ENCODE results near the gene AMPH.
"Not testable (repeated sequence)": the region's sequence is repeated elsewhere in the genome, so short reads cannot be mapped to it uniquely, and the experiment has no call there.

AMPH gene

GRCh38 chr7:38350777-38351176 lies 280.4 kb downstream of the AMPH start:
- not testable (repeated sequence) for DNase-seq (ENCODE audit: low spot score)

DNA sequence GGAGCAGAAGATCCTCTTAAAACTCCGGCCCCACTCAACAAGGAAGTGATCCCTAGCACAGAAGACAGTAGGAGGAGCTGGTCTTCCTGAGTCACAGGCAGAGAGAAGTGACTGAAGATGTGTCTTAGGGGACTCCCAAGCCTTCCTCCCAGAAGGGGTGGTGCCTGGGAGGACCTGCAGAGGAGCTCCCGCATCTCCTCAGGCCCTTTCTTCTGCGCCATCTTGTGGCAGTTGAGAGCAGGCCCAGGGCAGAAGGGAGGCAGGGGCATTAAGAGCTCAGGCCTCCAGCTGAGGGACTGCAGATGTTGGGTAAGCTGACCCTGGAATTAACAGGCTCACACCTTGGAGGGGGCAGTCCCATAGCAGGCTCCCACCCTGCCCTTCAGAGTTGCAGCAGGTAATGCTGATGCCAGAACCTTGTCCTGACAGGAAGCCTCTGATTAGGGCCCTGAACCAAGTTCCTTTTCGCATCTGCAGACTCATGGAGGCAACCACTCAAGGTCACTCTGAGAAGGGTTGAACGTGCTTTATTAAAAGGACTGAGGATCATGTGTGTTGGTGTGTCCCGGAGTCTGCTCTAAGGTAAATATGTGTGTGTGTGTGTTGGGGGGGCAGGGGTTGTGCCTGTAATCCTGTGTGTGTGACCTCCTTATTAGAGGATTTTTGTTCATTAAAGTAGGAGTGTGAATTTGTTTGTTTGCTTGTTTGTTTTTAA lies 281.1 kb downstream of the AMPH start:
- peak; percentile 40 for DNase-seq (ENCODE audit: low spot score)

GRCh38 chr7:38349126-38349795 lies 281.9 kb downstream of the AMPH start:
- not testable (repeated sequence) for DNase-seq (ENCODE audit: low spot score)

DNA sequence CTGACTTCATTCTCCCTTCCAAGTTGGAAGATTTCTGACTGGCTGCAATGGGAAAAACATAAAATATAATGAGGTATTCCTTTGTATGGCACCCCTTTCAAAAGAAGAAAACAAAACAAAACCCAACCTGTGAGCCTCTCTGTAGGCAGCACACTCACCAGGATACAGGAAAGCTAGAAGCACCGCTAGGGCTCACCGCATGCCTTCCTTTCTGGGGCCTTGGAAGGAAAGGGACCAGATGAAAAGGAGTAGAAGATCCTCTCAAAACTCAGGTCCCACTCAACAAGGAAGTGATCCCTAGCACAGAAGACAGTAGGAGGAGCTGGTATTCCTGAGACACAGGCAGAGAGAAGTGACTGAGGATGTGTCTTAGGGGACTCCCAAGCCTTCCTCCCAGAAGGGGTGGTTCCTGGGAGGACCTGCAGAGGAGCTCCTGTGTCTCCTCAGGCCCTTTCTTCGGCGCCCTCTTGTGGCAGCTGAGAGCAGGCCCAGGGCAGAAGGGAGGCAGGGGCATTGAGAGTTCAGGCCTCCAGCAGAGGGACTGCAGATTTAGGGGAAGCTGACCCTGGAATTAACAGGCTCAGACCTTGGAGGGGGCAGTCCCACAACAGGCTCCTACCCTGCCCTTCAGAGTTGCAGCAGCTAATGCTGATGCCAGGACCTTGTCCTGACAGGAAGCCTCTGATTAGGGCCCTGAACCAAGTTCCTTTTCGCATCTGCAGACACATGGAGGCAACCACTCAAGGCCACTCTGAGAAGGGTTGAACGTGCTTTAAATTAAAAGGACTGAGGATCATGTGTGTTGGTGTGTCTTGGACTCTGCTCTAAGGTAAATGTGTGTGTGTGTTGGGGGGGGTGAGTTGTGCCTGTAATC lies 285.6 kb downstream of the AMPH start:
- peak; percentile 78 for DNase-seq (ENCODE audit: low spot score)

- DNase-seq (ENCODE audit: low spot score) = not testable (repeated sequence)
Measured at GRCh38 chr7:38344741-38345140, 286.4 kb downstream of the AMPH start.

GRCh38 chr7:38342135-38342534 lies 289.0 kb downstream of the AMPH start:
- not testable (repeated sequence) for DNase-seq (ENCODE audit: low spot score)

GRCh38 chr7:38341172-38341705 lies 289.9 kb downstream of the AMPH start:
- peak; percentile 38 for DNase-seq (ENCODE audit: low spot score)

GRCh38 chr7:38339953-38340819 lies 291.0 kb downstream of the AMPH start:
- no peak for DNase-seq (ENCODE audit: low spot score)

GRCh38 chr7:38336148-38336515 lies 295.0 kb downstream of the AMPH start:
- DNase-seq (ENCODE audit: low spot score) = not testable (repeated sequence)

DNA sequence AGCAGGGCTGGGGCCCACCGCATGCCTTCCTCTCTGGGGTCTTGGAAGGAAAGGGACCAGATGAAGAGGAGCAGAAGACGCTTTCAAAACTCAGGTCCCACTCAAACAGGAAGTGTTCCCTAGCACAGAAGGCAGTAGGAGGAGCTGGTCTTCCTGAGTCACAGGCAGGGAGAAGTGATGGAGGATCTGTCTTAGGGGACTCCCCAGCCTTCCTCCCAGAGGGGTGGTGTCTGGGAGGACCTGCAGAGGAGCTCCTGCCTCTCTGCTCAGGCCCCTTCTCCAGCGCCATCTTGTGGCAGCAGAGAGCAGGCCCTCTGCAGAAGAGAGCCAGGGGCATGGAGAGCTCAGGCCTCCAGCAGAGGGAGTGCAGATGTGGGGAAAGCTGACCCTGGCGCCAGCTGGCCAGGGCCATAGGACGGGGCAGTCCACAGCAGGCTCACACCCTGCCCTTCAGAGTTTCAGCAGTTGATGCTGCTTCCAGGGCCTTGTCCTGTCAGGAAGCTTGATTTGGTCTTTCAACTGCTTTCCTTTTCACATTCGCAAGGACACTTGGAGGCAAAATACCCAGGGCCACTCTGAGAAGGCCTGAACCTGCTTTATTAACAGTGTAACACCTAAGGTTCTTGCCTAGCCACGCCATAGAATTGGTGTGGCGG lies 295.6 kb downstream of the AMPH start:
- DNase-seq (ENCODE audit: low spot score) = peak; percentile 82

DNA sequence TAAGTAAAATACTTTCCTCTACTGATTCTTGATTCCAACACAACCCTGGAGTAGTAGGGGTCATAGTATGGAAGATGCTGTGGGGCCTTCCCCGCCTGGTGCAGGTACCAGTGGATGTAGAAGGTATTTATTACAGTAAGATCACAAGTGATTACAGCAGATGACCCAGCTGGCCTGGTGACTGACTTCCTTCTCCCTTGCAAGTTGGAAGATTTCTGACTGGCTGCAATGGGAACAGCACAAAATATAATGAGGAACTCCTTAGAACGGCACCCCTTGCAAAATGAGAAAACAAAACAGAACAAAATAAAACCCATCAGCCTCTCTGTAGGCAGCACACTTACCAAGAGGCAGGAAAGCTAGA lies 296.1 kb downstream of the AMPH start:
- DNase-seq (ENCODE audit: low spot score) = no peak

DNA sequence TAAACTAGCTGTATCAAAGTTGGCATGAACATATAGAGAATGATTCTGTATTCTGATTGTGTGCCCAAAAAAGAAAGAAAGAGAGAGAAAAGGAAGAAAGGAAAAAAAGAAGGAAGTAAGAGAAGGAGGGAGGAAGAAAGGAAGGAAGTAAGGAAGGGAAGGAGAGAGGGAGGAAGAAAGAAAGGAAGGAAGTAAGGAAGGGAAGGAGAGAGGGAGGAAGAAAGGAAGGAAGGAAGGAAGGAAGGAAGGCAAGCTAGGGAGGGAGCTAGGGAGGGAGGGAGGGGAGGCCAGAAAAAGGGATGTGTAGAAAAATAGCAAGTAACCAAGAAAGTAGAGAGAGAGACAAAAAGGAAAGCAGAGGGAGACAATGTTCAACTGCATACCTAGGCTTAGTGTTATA lies 297.0 kb downstream of the AMPH start:
- DNase-seq (ENCODE audit: low spot score) = no peak

All from RKO (cell line).